ENCODE data around the gene DCP1A.

DCP1A gene

GRCh38 chr3:53267766-53268165 is 79.6 kb downstream of the DCP1A start:
- DNase-seq (ENCODE audit: extremely low read depth, low read depth): no peak
- TF ChIP-seq, protein P1, sequence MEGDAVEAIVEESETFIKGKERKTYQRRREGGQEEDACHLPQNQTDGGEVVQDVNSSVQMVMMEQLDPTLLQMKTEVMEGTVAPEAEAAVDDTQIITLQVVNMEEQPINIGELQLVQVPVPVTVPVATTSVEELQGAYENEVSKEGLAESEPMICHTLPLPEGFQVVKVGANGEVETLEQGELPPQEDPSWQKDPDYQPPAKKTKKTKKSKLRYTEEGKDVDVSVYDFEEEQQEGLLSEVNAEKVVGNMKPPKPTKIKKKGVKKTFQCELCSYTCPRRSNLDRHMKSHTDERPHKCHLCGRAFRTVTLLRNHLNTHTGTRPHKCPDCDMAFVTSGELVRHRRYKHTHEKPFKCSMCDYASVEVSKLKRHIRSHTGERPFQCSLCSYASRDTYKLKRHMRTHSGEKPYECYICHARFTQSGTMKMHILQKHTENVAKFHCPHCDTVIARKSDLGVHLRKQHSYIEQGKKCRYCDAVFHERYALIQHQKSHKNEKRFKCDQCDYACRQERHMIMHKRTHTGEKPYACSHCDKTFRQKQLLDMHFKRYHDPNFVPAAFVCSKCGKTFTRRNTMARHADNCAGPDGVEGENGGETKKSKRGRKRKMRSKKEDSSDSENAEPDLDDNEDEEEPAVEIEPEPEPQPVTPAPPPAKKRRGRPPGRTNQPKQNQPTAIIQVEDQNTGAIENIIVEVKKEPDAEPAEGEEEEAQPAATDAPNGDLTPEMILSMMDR (IDR thresholded peaks at IDR 0.05; ENCODE audit: low read depth, low read length): no peak

DNA sequence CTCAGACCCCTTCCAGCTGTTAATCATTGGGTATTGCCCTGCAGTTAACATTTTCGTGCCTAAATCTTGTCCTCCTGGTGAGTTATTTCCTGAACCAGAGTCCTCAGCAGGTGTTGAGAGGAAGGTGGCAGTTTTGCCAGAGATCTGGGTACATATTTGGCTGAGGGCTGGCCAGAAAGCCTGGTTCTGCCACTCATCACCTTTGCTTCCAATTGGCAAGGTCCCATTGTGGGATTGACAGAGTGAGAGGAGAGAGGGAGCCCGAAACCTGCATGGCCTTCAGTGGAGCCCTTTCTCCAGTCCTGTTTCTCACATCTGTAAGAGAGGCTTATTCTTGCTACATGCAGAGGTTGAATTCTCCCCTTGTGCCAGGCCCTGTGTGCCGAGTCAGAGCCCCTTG is 82.6 kb downstream of the DCP1A start:
- no peak for DNase-seq (ENCODE audit: extremely low read depth, low read depth)

GRCh38 chr3:53263907-53264306 is 83.4 kb downstream of the DCP1A start:
- DNase-seq (ENCODE audit: extremely low read depth, low read depth): no peak
- TF ChIP-seq, protein P1 (IDR thresholded peaks at IDR 0.05; ENCODE audit: low read depth, low read length): no peak

More for the DNA sequence above, 82.6 kb downstream of the DCP1A start:
- TF ChIP-seq, protein P1 (IDR thresholded peaks at IDR 0.05; ENCODE audit: low read depth, low read length): no peak

GRCh38 chr3:53261712-53262111 is 85.6 kb downstream of the DCP1A start:
- no peak for DNase-seq (ENCODE audit: extremely low read depth, low read depth)
- TF ChIP-seq, protein P1 (IDR thresholded peaks at IDR 0.05; ENCODE audit: low read depth, low read length): no peak

DNA sequence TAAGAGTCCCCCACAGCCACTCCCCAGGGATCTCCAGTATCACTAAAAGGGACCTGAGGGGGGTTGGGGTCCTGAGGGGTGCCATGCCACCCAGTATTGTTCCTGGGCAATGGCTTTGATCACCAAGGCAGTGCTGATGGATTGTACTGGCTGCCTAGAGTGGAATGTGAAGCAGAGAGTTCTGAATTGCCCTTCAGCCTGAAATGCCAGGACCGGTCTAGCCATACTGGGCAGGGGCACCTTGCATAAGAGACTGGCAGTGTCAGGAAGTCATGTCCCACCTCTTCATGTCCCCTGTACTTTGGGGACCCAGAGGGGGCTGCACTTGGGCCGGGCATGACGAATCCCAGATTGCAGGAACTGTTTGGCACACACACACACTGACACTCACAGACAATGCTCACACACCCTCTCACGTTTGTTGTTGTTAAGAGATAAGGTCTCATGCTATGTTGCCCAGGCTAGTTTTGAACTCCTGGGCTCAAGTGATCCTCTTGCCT is 87.0 kb downstream of the DCP1A start:
- no peak for DNase-seq (ENCODE audit: extremely low read depth, low read depth)

DNA sequence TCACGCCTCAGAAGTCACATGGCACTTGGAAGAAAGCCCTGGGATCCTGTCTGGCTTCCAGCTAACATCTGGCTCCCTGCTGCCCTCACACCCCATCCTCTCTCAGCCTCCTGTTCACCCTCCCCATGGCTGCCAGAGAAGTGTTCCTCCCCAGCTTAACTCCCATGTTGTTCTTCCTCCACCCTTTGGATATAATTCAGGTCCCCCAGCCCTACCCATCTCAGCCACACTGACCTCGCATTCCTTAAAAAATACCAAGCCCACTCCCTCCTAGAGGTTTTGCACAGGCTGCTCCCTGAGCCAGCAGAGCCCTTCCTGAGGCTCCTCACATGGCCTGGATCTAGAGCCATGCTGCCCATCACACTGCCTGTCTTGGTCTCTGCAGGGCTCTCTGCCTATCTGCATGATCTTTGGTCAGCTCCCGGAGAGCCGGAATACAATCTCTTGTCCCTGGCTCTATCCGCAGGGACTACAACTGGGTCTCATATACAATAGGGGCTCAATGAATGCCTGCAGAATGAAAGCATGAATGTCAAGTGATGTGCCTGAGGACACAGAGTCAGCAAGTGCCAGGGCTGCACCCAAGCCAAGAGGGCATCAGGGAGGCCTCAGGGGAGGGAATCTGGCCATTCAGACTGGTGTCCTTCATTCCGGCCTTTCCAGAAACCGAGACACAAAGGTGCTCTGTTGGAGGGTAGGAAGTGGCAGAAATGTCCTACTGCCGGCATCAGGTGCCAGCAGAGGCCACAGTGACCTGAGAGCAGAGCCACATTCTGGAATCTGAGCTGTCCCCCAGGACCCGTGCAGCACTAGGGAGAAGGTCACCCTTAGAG is 87.7 kb downstream of the DCP1A start:
- TF ChIP-seq, protein P1 (IDR thresholded peaks at IDR 0.05; ENCODE audit: low read depth, low read length): no peak
- DNase-seq (ENCODE audit: extremely low read depth, low read depth): no peak

More for the DNA sequence above, 87.0 kb downstream of the DCP1A start:
- TF ChIP-seq, protein P1 (IDR thresholded peaks at IDR 0.05; ENCODE audit: low read depth, low read length): no peak

All from AG09319 (cell line).